Smooth muscle cell (in vitro differentiated cells): ENCODE measurements around the gene ATP1A2. TPM values are rescaled to one million over a fixed set of nuclear protein-coding genes. Genes with fewer than 3 reads are reported as not detected.

Experiments used
- DNase-seq: peaks from one replicate; lab custom pipeline; 2025; ENCODE audit not compliant: unreplicated experiment; lab: John Stamatoyannopoulos, UW
- H2AFZ ChIP-seq: fragments of 200-600 bp; sonication (generic); 2 replicates; pipeline ENCODE4 v1.6.0; 2016; ENCODE audit warnings: antibody characterized with exemption, low read depth, mild to moderate bottlenecking
- H3F3A ChIP-seq: fragments of 200-600 bp; sonication (generic); 2 replicates; pipeline ENCODE4 v1.6.0; 2017; ENCODE audit warnings: antibody characterized with exemption, low read depth
- H3K27ac ChIP-seq: fragments of 200-600 bp; sonication (generic); 2 replicates; pipeline ENCODE4 v1.5.1; 2016; ENCODE audit warnings: low read depth, mild to moderate bottlenecking
- H3K27me3 ChIP-seq: fragments of 200-600 bp; sonication (generic); 2 replicates; pipeline ENCODE4 v1.6.1; 2016; ENCODE audit warnings: low read depth, mild to moderate bottlenecking
- H3K36me3 ChIP-seq: fragments of 200-600 bp; sonication (generic); 2 replicates; pipeline ENCODE4 v1.5.1; 2016; ENCODE audit warnings: low read depth
- H3K4me1 ChIP-seq: fragments of 200-600 bp; sonication (generic); 2 replicates; pipeline ENCODE4 v1.5.1; 2016; ENCODE audit warnings: low read depth
- H3K4me2 ChIP-seq: fragments of 200-600 bp; sonication (generic); 2 replicates; pipeline ENCODE4 v1.6.0; 2016; ENCODE audit warnings: mild to moderate bottlenecking
- H3K4me3 ChIP-seq: fragments of 200-600 bp; sonication (generic); 2 replicates; pipeline ENCODE4 v1.5.1; 2016; ENCODE audit warnings: mild to moderate bottlenecking
- H3K79me2 ChIP-seq: fragments of 200-600 bp; sonication (generic); 2 replicates; pipeline ENCODE4 v1.6.0; 2016; ENCODE audit warnings: low read depth, mild to moderate bottlenecking
- H3K9ac ChIP-seq: fragments of 200-600 bp; sonication (generic); 2 replicates; pipeline ENCODE4 v1.6.0; 2016; ENCODE audit warnings: low read depth
- H3K9me3 ChIP-seq: fragments of 200-600 bp; sonication (generic); replicated peaks from 2 replicates; pipeline ENCODE4 v1.5.1; 2016; ENCODE audit warnings: low read depth
- H4K20me1 ChIP-seq: fragments of 200-600 bp; sonication (generic); 2 replicates; pipeline ENCODE4 v1.6.0; 2016; ENCODE audit warnings: low read depth
- CTCF ChIP-seq: fragments of 200-600 bp; sonication (generic); IDR thresholded peaks from 2 replicates; pipeline ENCODE4 v1.5.1; 2017; ENCODE audit warnings: borderline replicate concordance, mild to moderate bottlenecking, antibody characterized with exemption; ENCODE audit not compliant: insufficient read depth, poor library complexity, severe bottlenecking
- WGBS: methylation state at CpG from one replicate; pipeline ENCODE4 v1.1.7; 2016; ENCODE audit warnings: low lambda C conversion rate; 5-methylcytosine and 5-hydroxymethylcytosine counted together
- polyA plus RNA-seq: library from polyadenylated mRNA; unstranded; fragments of >200 nt; fragmentation: Nextera tagmentation; extraction: Ambion mirVana; gene quantifications from 2 replicates; pipeline ENCODE4 v1.2.1, GENCODE V29; 2016
- total RNA-seq: library from RNA; depleted of rRNA; stranded (reverse); fragments of >200 nt; gene quantifications from 2 replicates; pipeline ENCODE4 v1.2.3, GENCODE V29; 2014

Gene ATP1A2
- total and polyA plus RNA-seq, 2 experiments from 2014 or later: not detected

GRCh38 chr1:160096274-160097116 lies 19.1 kb upstream of the ATP1A2 start:
- no peak overlapping the region for H3K27ac ChIP-seq
- 70% methylated on average over 4 of the region's 4 CpGs for WGBS
- no peak for DNase-seq
- no peak overlapping the region for H3K9ac ChIP-seq
- H3F3A ChIP-seq: no peaks in the 10 kb centered on the region
- H3K36me3 ChIP-seq: no peaks in the 10 kb centered on the region
- peaks cover 9% of the 10 kb centered on the region for H3K4me1 ChIP-seq
- H3K4me2 ChIP-seq: no peak overlapping the region
- no peak overlapping the region for H3K4me3 ChIP-seq
- no peaks in the 10 kb centered on the region for H3K9me3 ChIP-seq
- no peaks in the 10 kb centered on the region for H3K27me3 ChIP-seq
- no peaks in the 10 kb centered on the region for H4K20me1 ChIP-seq
- no peaks in the 10 kb centered on the region for H3K79me2 ChIP-seq
- no peak overlapping the region for H2AFZ ChIP-seq
- no peak for TF ChIP-seq CTCF

GRCh38 chr1:160097151-160097910 lies 18.2 kb upstream of the ATP1A2 start:
- 66% methylated on average over 5 of the region's 5 CpGs for WGBS
- H4K20me1 ChIP-seq: no peaks in the 10 kb centered on the region
- no peaks in the 10 kb centered on the region for H3K27me3 ChIP-seq
- no peaks in the 10 kb centered on the region for H3K9me3 ChIP-seq
- H3K4me1 ChIP-seq: peaks cover 9% of the 10 kb centered on the region
- H2AFZ ChIP-seq: peak overlapping the region; percentile 90
- H3K27ac ChIP-seq: no peak overlapping the region
- H3F3A ChIP-seq: peaks cover 8% of the 10 kb centered on the region
- H3K9ac ChIP-seq: no peak overlapping the region
- no peak for TF ChIP-seq CTCF
- H3K36me3 ChIP-seq: no peaks in the 10 kb centered on the region
- DNase-seq: no peak
- no peaks in the 10 kb centered on the region for H3K79me2 ChIP-seq
- peak overlapping the region; percentile 93 for H3K4me3 ChIP-seq
- peak overlapping the region; percentile 99 for H3K4me2 ChIP-seq

- DNase-seq: peak; percentile 90
- H3K9ac ChIP-seq: peak within 1 kb of the TSS; percentile 75
- peak within 1 kb of the TSS; percentile 93 for H3K4me3 ChIP-seq
- no peaks in the 10 kb centered on the region for H4K20me1 ChIP-seq
- H3F3A ChIP-seq: peaks cover 8% of the 10 kb centered on the region
- peaks cover 14% of the 10 kb centered on the region for H3K4me1 ChIP-seq
- WGBS: 9% methylated on average over 44 of the region's 64 CpGs
- H3K36me3 ChIP-seq: no peaks in the 10 kb centered on the region
- peak within 1 kb of the TSS; percentile 99 for H3K4me2 ChIP-seq
- no peak for TF ChIP-seq CTCF
- H3K79me2 ChIP-seq: no peaks in the 10 kb centered on the region
- no peaks in the 10 kb centered on the region for H3K9me3 ChIP-seq
- peak within 1 kb of the TSS; percentile 90 for H2AFZ ChIP-seq
- no peaks in the 10 kb centered on the region for H3K27me3 ChIP-seq
- H3K27ac ChIP-seq: peak within 1 kb of the TSS; percentile 2
These were observed 17.4 kb upstream of the ATP1A2 start, which contains the start of gene IGSF8 for GRCh38 chr1:160097911-160098851. Gene IGSF8, minus strand, starts transcription at chr1:160098619. Its CDS starts 147 bp downstream, at chr1:160098472.
